Trophoblast cell (in vitro differentiated cells and primary cell): ENCODE data around the gene DNAJB5.

ENCODE experiments used
- DNase-seq, 2 donors: peaks; one replicate each; pipeline ENCODE4 v3.0.0-alpha.2; 2016
- H2AFZ ChIP-seq: 2 replicates; pipeline ENCODE4 v1.6.1; 2013; ENCODE audit warnings: low read length, moderate library complexity, mild to moderate bottlenecking; ENCODE audit not compliant: insufficient read depth, poor library complexity
- H2AK5ac ChIP-seq: 2 replicates; pipeline ENCODE4 v1.6.1; 2013; ENCODE audit warnings: mild to moderate bottlenecking, low read length
- H2BK120ac ChIP-seq: 2 replicates; pipeline ENCODE4 v1.6.1; 2013; ENCODE audit warnings: low read length, mild to moderate bottlenecking, moderate library complexity; ENCODE audit not compliant: insufficient read depth, poor library complexity
- H2BK12ac ChIP-seq: 2 replicates; pipeline ENCODE4 v1.6.1; 2013; ENCODE audit warnings: mild to moderate bottlenecking, low read length, moderate library complexity
- H2BK5ac ChIP-seq: 2 replicates; pipeline ENCODE4 v1.6.1; 2013; ENCODE audit warnings: low read length, low read depth, moderate library complexity, mild to moderate bottlenecking; ENCODE audit not compliant: poor library complexity
- H3K14ac ChIP-seq: 2 replicates; pipeline ENCODE4 v1.6.1; 2013; ENCODE audit warnings: mild to moderate bottlenecking, low read length
- H3K18ac ChIP-seq: 2 replicates; pipeline ENCODE4 v1.6.1; 2013; ENCODE audit warnings: mild to moderate bottlenecking, low read length
- H3K23ac ChIP-seq: 2 replicates; pipeline ENCODE4 v1.6.1; 2013; ENCODE audit warnings: low read length
- H3K27ac ChIP-seq: 2 replicates; pipeline ENCODE4 v1.5.1; 2013; ENCODE audit warnings: low read depth, mild to moderate bottlenecking, inconsistent platforms, low read length, moderate library complexity
- H3K27me3 ChIP-seq: 2 replicates; pipeline ENCODE4 v1.6.1; 2013; ENCODE audit warnings: inconsistent platforms, mild to moderate bottlenecking, low read length, moderate library complexity; ENCODE audit not compliant: insufficient read depth
- H3K36me3 ChIP-seq, 2 experiments: 1 replicate in 1 of 2; 2 replicates in 1 of 2; pipeline ENCODE4 v1.6.1; 2013; ENCODE audit warnings: low read length in 2 of 2, mild to moderate bottlenecking in 2 of 2, moderate library complexity in 1 of 2; ENCODE audit not compliant: insufficient read depth in 2 of 2, control insufficient read depth in 1 of 2
- H3K4ac ChIP-seq: 2 replicates; pipeline ENCODE4 v1.6.1; 2013; ENCODE audit warnings: low read depth, mild to moderate bottlenecking, low read length, moderate library complexity
- H3K4me1 ChIP-seq, 2 experiments: 1 replicate in 1 of 2; 2 replicates in 1 of 2; pipeline ENCODE4 v1.6.1; 2013; ENCODE audit warnings: low read length in 2 of 2, mild to moderate bottlenecking in 2 of 2, moderate library complexity in 1 of 2; ENCODE audit not compliant: insufficient read depth in 2 of 2, control insufficient read depth in 1 of 2
- H3K4me2 ChIP-seq: 2 replicates; pipeline ENCODE4 v1.6.1; 2013; ENCODE audit warnings: inconsistent platforms, mild to moderate bottlenecking, low read length, moderate library complexity
- H3K4me3 ChIP-seq: 2 replicates; pipeline ENCODE4 v1.5.1; 2013; ENCODE audit warnings: mild to moderate bottlenecking, low read depth, low read length, inconsistent platforms
- H3K79me1 ChIP-seq: one replicate; pipeline ENCODE4 v1.6.1; 2013; ENCODE audit warnings: low read length
- H3K79me2 ChIP-seq: 2 replicates; pipeline ENCODE4 v1.6.1; 2013; ENCODE audit warnings: low read length, mild to moderate bottlenecking; ENCODE audit not compliant: control insufficient read depth, insufficient read depth, poor library complexity
- H3K9ac ChIP-seq: 2 replicates; pipeline ENCODE4 v1.6.1; 2013; ENCODE audit warnings: mild to moderate bottlenecking, low read length
- H3K9me3 ChIP-seq: 2 replicates; pipeline ENCODE4 v1.6.1; 2013; ENCODE audit warnings: low read depth, mild to moderate bottlenecking, control low read depth, inconsistent platforms, low read length; ENCODE audit not compliant: insufficient read depth
- H4K12ac ChIP-seq: 2 replicates; pipeline ENCODE4 v1.6.1; 2013; ENCODE audit warnings: low read depth, mild to moderate bottlenecking, low read length, moderate library complexity
- H4K8ac ChIP-seq: 2 replicates; pipeline ENCODE4 v1.6.1; 2013; ENCODE audit warnings: low read depth, mild to moderate bottlenecking, low read length, moderate library complexity
- H4K91ac ChIP-seq: one replicate; pipeline ENCODE4 v1.6.1; 2013; ENCODE audit warnings: low read depth, mild to moderate bottlenecking, low read length, moderate library complexity
- WGBS: extraction: QIAGEN DNeasy Blood & Tissue Kit; methylation state at CpG from one replicate; pipeline ENCODE4 v1.1.7; 2013; ENCODE audit warnings: missing lambda C conversion rate; ENCODE audit not compliant: insufficient read length, insufficient coverage; ENCODE audit errors: extremely low coverage; 5-methylcytosine and 5-hydroxymethylcytosine counted together

Gene DNAJB5

GRCh38 chr9:34964458-34964857, 25.1 kb upstream of the DNAJB5 start:
- no peak overlapping the region for H2BK5ac ChIP-seq
- H2AFZ ChIP-seq = no peak overlapping the region
- no peak overlapping the region for H4K91ac ChIP-seq
- no peak overlapping the region for H2BK12ac ChIP-seq
- H4K12ac ChIP-seq = no peak overlapping the region
- peaks cover 14% of the 10 kb centered on the region for H3K27me3 ChIP-seq
- H3K18ac ChIP-seq = no peak overlapping the region
- H3K79me1 ChIP-seq = no peaks in the 10 kb centered on the region
- H3K4me2 ChIP-seq = no peak overlapping the region
- H3K23ac ChIP-seq = no peak overlapping the region
- H2BK120ac ChIP-seq = no peak overlapping the region
- H3K27ac ChIP-seq = no peak overlapping the region
- H3K4me3 ChIP-seq = no peak overlapping the region
- no peak overlapping the region for H3K14ac ChIP-seq
- no peak overlapping the region for H4K8ac ChIP-seq
- H2AK5ac ChIP-seq = no peak overlapping the region
- no peak overlapping the region for H3K9ac ChIP-seq
- peaks cover 4% of the 10 kb centered on the region for H3K9me3 ChIP-seq
- no peaks in the 10 kb centered on the region for H3K4me1 ChIP-seq
- whole genome bisulfite sequencing = no CpG with 5 or more reads among the region's 3 CpGs
- H3K36me3 ChIP-seq = no peaks in the 10 kb centered on the region
- no peaks in the 10 kb centered on the region for H3K79me2 ChIP-seq
- no peak for DNase-seq
- no peak overlapping the region for H3K4ac ChIP-seq

- Histone ChIP-seq H2AFZ (no peak overlapping the region), H4K91ac (no peak overlapping the region), H2BK120ac (no peak overlapping the region), H3K27me3 (peaks cover 2% of the 10 kb centered on the region), H3K79me1 (no peaks in the 10 kb centered on the region), H3K4me2 (no peak overlapping the region), H4K8ac (no peak overlapping the region), H3K23ac (no peak overlapping the region), H3K18ac (no peak overlapping the region), H2BK12ac (no peak overlapping the region), H3K79me2 (no peaks in the 10 kb centered on the region), H3K4me3 (no peak overlapping the region), H3K4ac (no peak overlapping the region), H4K12ac (no peak overlapping the region), H3K36me3 (no peaks in the 10 kb centered on the region), H3K9ac (no peak overlapping the region), H3K14ac (no peak overlapping the region), H2AK5ac (no peak overlapping the region), H3K27ac (no peak overlapping the region), H2BK5ac (no peak overlapping the region), H3K4me1 (no peaks in the 10 kb centered on the region), H3K9me3 (no peaks in the 10 kb centered on the region)
- DNase-seq = no peak
- no CpG with 5 or more reads among the region's 21 CpGs for WGBS
Measured at GRCh38 chr9:34971146-34971811, 18.3 kb upstream of the DNAJB5 start.

GRCh38 chr9:34974664-34975063, 14.9 kb upstream of the DNAJB5 start:
- Histone ChIP-seq H3K9me3 (no peaks in the 10 kb centered on the region), H3K79me1 (no peaks in the 10 kb centered on the region), H4K91ac (no peak overlapping the region), H2BK12ac (no peak overlapping the region), H4K8ac (no peak overlapping the region), H3K4me2 (no peak overlapping the region), H3K14ac (no peak overlapping the region), H3K23ac (no peak overlapping the region), H3K79me2 (no peaks in the 10 kb centered on the region), H2BK5ac (no peak overlapping the region), H3K36me3 (no peaks in the 10 kb centered on the region), H3K4ac (no peak overlapping the region), H2AK5ac (no peak overlapping the region), H2BK120ac (no peak overlapping the region), H3K9ac (no peak overlapping the region), H3K4me1 (no peaks in the 10 kb centered on the region), H4K12ac (no peak overlapping the region), H3K27me3 (peaks cover 2% of the 10 kb centered on the region), H2AFZ (no peak overlapping the region), H3K18ac (no peak overlapping the region), H3K4me3 (no peak overlapping the region), H3K27ac (no peak overlapping the region)
- no CpG with 5 or more reads among the region's 2 CpGs for WGBS
- no peak for DNase-seq

GRCh38 chr9:34976441-34976840, 13.1 kb upstream of the DNAJB5 start:
- no peak overlapping the region for H4K91ac ChIP-seq
- WGBS = no CpG with 5 or more reads among the region's 11 CpGs
- H4K8ac ChIP-seq = no peak overlapping the region

More at GRCh38 chr9:34976441-34976840, 13.1 kb upstream of the DNAJB5 start:
- no peak overlapping the region for H3K4me2 ChIP-seq
- H3K27me3 ChIP-seq = peaks cover 2% of the 10 kb centered on the region
- DNase-seq = no peak
- H3K79me2 ChIP-seq = no peaks in the 10 kb centered on the region
- H3K4me1 ChIP-seq = no peaks in the 10 kb centered on the region
- no peak overlapping the region for H3K18ac ChIP-seq
- H4K12ac ChIP-seq = no peak overlapping the region
- no peak overlapping the region for H2AFZ ChIP-seq
- no peak overlapping the region for H3K4ac ChIP-seq
- H2BK5ac ChIP-seq = no peak overlapping the region
- no peak overlapping the region for H2BK120ac ChIP-seq
- H3K14ac ChIP-seq = no peak overlapping the region
- H3K9me3 ChIP-seq = no peaks in the 10 kb centered on the region
- H3K36me3 ChIP-seq = no peaks in the 10 kb centered on the region
- no peak overlapping the region for H3K23ac ChIP-seq
- H3K4me3 ChIP-seq = no peak overlapping the region
- H3K27ac ChIP-seq = no peak overlapping the region
- no peak overlapping the region for H2BK12ac ChIP-seq
- no peak overlapping the region for H3K9ac ChIP-seq
- H2AK5ac ChIP-seq = no peak overlapping the region
- H3K79me1 ChIP-seq = no peaks in the 10 kb centered on the region
